Panc1 (cell line): ENCODE data around the gene GFRA1. TPM values are rescaled to one million over a fixed set of nuclear protein-coding genes. Genes with fewer than 3 reads are reported as not detected.

ENCODE experiments used
- ATAC-seq: fragments of 200-7000 bp; cut with Tn5 transposase; 2 replicates; pipeline ENCODE4 v1.9.1; 2020; ENCODE audit warnings: mild to moderate bottlenecking, moderate library complexity
- BruUV-seq: library from RNA; stranded (reverse); fragments of 400-500 nt; replicated peaks from 2 replicates; lab custom pipeline; 2021; lab: Mats Ljungman, UMichigan
- CTCF ChIA-PET: fragments of 300-600 bp; sonication (Branson Sonifier 250); formaldehyde crosslinking; loops from one replicate; lab custom pipeline; 2022; ENCODE audit warnings: antibody characterized with exemption; lab: Charles Lee
- POLR2A ChIA-PET: fragments of 300-600 bp; sonication (Branson Sonifier 250); formaldehyde crosslinking; loops from one replicate; lab custom pipeline; 2022; ENCODE audit warnings: antibody characterized with exemption; lab: Charles Lee
- DNase-seq: peaks from one replicate; pipeline ENCODE4 v3.0.0-alpha.2; 2010; ENCODE audit warnings: low read depth, low spot score
- H3K27ac ChIP-seq: 2 replicates; pipeline ENCODE4 v1.5.1; 2011; ENCODE audit warnings: mild to moderate bottlenecking, low read length, inconsistent platforms
- H3K27me3 ChIP-seq: fragments of 200-500 bp; sonication (Bioruptor generic); 2 replicates; pipeline ENCODE4 v1.6.0; 2014; ENCODE audit warnings: low read length, inconsistent platforms; ENCODE audit not compliant: control insufficient read depth, insufficient read depth
- H3K36me3 ChIP-seq: fragments of 200-500 bp; sonication (Bioruptor generic); 2 replicates; pipeline ENCODE4 v1.5.1; 2014; ENCODE audit warnings: inconsistent platforms, mild to moderate bottlenecking, low read length, moderate library complexity; ENCODE audit not compliant: control insufficient read depth, insufficient read depth
- H3K4me1 ChIP-seq: 2 replicates; pipeline ENCODE4 v1.5.1; 2011; ENCODE audit warnings: inconsistent platforms, mild to moderate bottlenecking, low read length, moderate library complexity; ENCODE audit not compliant: control insufficient read depth, insufficient read depth
- H3K4me3 ChIP-seq, 2 experiments: 2 replicates each; pipeline ENCODE4 v1.5.1; 2011 to 2012; ENCODE audit warnings: low read depth in 2 of 2, low read length in 2 of 2, mild to moderate bottlenecking in 2 of 2, inconsistent platforms in 1 of 2, moderate library complexity in 1 of 2
- H3K9me3 ChIP-seq: fragments of 200-500 bp; sonication (Bioruptor generic); 2 replicates; pipeline ENCODE4 v1.5.1; 2014; ENCODE audit warnings: low read depth, mild to moderate bottlenecking, inconsistent platforms, low read length, moderate library complexity; ENCODE audit not compliant: control insufficient read depth, insufficient read depth
- POLR2AphosphoS5 ChIP-seq: IDR thresholded peaks from 2 replicates; pipeline ENCODE4 v1.6.1; 2012; ENCODE audit warnings: mild to moderate bottlenecking, low read depth, low read length, moderate library complexity
- SIN3A ChIP-seq: IDR thresholded peaks from 2 replicates; pipeline ENCODE4 v1.6.1; 2012; ENCODE audit warnings: low read depth, mild to moderate bottlenecking, low read length, moderate library complexity, borderline replicate concordance; ENCODE audit not compliant: insufficient read depth
- TCF7L2 ChIP-seq: IDR thresholded peaks from 2 replicates; pipeline ENCODE4 v1.6.1; 2011; ENCODE audit warnings: mild to moderate bottlenecking, low read depth, low read length, inconsistent platforms
- in situ Hi-C: cut with HindIII; loops from 2 replicates; pipeline ENCODE4 v1.10.0; 2016; ENCODE audit warnings: low sequenced_read_pairs, low pct_unique_long_range_greater_than_20kb
- intact Hi-C: fragments of 100-400 bp; cut with micrococcal nuclease; formaldehyde crosslinking; loops from one replicate; pipeline ENCODE4 v1.10.0; 2022; ENCODE audit not compliant: unreplicated experiment
- total RNA-seq: library from RNA; stranded (reverse); gene quantifications from one replicate; pipeline ENCODE4 v1.2.1, GENCODE V29; 2021; ENCODE audit not compliant: unreplicated experiment
- TF ChIP-seq, protein P1 (sequence below): fragments of 450-650 bp; IDR thresholded peaks from 2 replicates; pipeline ENCODE4 v1.5.1; 2017; ENCODE audit warnings: mild to moderate bottlenecking
- TF ChIP-seq, protein P2 (sequence below), 2 experiments: IDR thresholded peaks; 2 replicates each; pipeline ENCODE4 v1.6.1; 2011 to 2012; ENCODE audit warnings: low read depth in 2 of 2, control low read depth in 1 of 2, low read length in 1 of 2, mild to moderate bottlenecking in 1 of 2, moderate library complexity in 1 of 2; ENCODE audit not compliant: insufficient read depth in 1 of 2

GFRA1 gene
- total RNA-seq, 1 experiment from 2014 or later: 0.10 TPM

- H3K4me1 ChIP-seq: no peaks in the 10 kb centered on the region
- no peak overlapping the region for H3K27ac ChIP-seq
- ChIA-PET POLR2A (no interaction called here), CTCF (no interaction called here)
- intact Hi-C loops (no loop called here), in situ Hi-C loops (no loop called here)
- TF ChIP-seq POLR2AphosphoS5 (no peak), SIN3A (no peak), TCF7L2 (no peak)
- TF ChIP-seq, protein P1, sequence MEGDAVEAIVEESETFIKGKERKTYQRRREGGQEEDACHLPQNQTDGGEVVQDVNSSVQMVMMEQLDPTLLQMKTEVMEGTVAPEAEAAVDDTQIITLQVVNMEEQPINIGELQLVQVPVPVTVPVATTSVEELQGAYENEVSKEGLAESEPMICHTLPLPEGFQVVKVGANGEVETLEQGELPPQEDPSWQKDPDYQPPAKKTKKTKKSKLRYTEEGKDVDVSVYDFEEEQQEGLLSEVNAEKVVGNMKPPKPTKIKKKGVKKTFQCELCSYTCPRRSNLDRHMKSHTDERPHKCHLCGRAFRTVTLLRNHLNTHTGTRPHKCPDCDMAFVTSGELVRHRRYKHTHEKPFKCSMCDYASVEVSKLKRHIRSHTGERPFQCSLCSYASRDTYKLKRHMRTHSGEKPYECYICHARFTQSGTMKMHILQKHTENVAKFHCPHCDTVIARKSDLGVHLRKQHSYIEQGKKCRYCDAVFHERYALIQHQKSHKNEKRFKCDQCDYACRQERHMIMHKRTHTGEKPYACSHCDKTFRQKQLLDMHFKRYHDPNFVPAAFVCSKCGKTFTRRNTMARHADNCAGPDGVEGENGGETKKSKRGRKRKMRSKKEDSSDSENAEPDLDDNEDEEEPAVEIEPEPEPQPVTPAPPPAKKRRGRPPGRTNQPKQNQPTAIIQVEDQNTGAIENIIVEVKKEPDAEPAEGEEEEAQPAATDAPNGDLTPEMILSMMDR: no peak
- TF ChIP-seq, protein P2, sequence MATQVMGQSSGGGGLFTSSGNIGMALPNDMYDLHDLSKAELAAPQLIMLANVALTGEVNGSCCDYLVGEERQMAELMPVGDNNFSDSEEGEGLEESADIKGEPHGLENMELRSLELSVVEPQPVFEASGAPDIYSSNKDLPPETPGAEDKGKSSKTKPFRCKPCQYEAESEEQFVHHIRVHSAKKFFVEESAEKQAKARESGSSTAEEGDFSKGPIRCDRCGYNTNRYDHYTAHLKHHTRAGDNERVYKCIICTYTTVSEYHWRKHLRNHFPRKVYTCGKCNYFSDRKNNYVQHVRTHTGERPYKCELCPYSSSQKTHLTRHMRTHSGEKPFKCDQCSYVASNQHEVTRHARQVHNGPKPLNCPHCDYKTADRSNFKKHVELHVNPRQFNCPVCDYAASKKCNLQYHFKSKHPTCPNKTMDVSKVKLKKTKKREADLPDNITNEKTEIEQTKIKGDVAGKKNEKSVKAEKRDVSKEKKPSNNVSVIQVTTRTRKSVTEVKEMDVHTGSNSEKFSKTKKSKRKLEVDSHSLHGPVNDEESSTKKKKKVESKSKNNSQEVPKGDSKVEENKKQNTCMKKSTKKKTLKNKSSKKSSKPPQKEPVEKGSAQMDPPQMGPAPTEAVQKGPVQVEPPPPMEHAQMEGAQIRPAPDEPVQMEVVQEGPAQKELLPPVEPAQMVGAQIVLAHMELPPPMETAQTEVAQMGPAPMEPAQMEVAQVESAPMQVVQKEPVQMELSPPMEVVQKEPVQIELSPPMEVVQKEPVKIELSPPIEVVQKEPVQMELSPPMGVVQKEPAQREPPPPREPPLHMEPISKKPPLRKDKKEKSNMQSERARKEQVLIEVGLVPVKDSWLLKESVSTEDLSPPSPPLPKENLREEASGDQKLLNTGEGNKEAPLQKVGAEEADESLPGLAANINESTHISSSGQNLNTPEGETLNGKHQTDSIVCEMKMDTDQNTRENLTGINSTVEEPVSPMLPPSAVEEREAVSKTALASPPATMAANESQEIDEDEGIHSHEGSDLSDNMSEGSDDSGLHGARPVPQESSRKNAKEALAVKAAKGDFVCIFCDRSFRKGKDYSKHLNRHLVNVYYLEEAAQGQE (IDR thresholded peaks at IDR 0.05; ENCODE audit: insufficient read depth in 1 of 2, low read depth in 2 of 2, low read length in 1 of 2): no peak
- ATAC-seq (no peak), DNase-seq (no peak)
- no peaks in the 10 kb centered on the region for H3K27me3 ChIP-seq
- BruUV-seq: no TSS peak
- no peaks in the 10 kb centered on the region for H3K9me3 ChIP-seq
- no peaks in the 10 kb centered on the region for H3K36me3 ChIP-seq
- no peak overlapping the region for H3K4me3 ChIP-seq
Measured at GRCh38 chr10:116115797-116116196, 157.2 kb downstream of the GFRA1 start.

- ChIA-PET CTCF (no interaction called here), POLR2A (no interaction called here)
- Histone ChIP-seq H3K4me3 (no peak overlapping the region), H3K27ac (no peak overlapping the region), H3K27me3 (no peaks in the 10 kb centered on the region), H3K36me3 (no peaks in the 10 kb centered on the region), H3K9me3 (no peaks in the 10 kb centered on the region), H3K4me1 (no peaks in the 10 kb centered on the region)
- TF ChIP-seq, protein P2 (IDR thresholded peaks at IDR 0.05; ENCODE audit: insufficient read depth in 1 of 2, low read depth in 2 of 2, low read length in 1 of 2): no peak
- TF ChIP-seq TCF7L2 (no peak), POLR2AphosphoS5 (no peak), SIN3A (no peak)
- TF ChIP-seq, protein P1: no peak
- BruUV-seq: no TSS peak
- intact Hi-C loops (no loop called here), in situ Hi-C loops (no loop called here)
- ATAC-seq: no peak
- no peak for DNase-seq
Measured at GRCh38 chr10:116115036-116115641, 157.9 kb downstream of the GFRA1 start.
